NOMO-1 treated with DMSO at 0.1 percent for 48 hours (cell line): Measurements from ENCODE around the gene DNAJC7.
"Not testable (repeated sequence)": the region's sequence is repeated elsewhere in the genome, so short reads cannot be mapped to it uniquely, and the experiment has no call there.

Source experiments
- DNase-seq: peaks from one replicate; lab custom pipeline; 2025; ENCODE audit not compliant: unreplicated experiment; lab: John Stamatoyannopoulos, UW

Gene DNAJC7

DNA sequence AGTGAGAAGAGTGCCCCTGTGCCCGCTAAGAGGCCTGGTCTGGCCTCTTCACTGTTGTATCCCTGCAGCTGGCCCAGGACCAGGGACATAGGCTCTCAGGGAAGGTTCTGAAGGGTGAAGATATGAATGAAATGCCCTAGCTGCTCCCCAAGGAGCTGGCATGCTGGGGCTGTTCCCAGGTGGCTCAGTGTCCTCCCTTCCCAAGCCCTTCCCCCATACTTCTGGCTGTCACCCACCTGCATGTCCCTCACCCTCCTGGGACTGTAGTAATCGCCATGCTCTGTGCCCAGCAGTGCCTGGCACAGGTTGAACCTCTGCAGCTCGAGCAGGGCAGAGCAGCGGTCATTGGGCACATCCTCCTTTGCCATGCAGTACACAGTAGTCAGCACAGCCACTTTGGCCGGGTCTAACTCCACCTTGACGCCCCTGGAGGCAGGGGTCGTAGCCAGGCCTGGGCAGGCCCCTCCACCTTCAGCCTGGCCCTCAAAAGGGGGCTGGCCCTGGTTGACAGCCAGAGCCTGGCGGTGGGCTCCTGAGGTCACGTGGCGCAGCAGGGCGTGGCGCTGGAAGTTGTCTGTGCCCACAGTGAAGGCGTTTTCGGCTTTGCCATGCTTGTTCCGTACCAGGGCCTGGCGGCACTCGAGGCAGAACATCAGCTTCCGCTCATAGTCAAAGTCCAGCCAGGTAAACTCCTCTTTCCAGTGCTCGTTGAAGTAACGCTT is 25.5 kb upstream of the DNAJC7 start:
- no peak for DNase-seq

- DNase-seq: no peak
These were observed 24.4 kb upstream of the DNAJC7 start for GRCh38 chr17:42041619-42042018.

DNA sequence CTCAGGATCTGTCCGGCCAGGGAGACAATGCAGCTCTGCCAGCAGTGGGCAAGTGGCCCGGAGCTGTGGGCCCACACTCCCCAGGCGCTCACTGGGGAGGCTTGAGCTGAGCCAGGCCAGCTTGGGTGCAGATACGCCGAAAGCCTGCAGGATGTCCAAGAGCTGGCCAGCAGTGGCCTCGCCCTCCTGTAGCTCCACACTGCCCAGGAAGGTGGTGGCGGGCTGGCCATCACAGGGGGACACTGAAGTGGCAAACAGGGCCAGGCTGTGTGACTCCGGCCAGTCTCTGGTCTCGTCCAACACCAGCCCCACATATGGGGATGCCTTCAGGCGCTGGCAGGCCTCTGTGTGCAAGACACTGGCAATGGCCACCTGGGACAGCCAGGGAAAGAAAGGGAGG is 23.6 kb upstream of the DNAJC7 start:
- no peak for DNase-seq

GRCh38 chr17:42039794-42040763 is 22.8 kb upstream of the DNAJC7 start:
- no peak for DNase-seq

DNA sequence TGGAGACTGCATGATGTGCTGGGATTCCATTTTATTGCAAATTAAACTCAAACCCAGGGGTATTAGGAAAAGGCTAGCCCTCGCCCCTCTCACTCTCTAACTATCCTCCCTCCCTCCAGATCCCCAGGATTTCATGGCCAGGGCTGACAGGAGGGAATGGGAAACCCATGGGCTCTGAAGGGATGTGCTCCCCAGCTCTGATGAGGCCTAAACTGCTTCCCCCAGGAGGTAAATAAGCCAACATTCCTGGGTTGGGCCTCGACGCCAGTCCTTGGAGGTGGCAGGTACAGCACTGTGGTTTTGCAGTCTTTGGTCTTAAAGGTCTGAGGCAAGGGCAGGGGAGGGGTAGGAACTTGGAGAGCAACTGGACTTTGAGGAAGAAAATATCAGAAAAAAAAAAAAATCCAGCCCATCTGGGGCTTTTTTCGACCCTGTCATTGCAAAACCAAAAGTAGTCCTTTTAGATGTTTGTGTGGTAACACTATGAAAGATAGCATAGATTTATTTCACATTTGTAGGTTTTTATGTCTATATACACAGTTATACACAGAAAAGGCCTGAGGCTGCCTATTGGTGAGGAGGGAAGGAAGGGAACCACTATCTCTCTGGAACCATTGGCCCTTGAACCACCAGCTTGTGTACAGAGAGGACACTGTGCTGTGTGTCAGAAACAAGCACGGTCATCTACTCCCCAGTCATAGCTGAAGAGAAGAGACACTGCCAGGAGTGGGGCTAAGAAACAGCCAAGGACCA is 21.2 kb upstream of the DNAJC7 start:
- DNase-seq: no peak

DNA sequence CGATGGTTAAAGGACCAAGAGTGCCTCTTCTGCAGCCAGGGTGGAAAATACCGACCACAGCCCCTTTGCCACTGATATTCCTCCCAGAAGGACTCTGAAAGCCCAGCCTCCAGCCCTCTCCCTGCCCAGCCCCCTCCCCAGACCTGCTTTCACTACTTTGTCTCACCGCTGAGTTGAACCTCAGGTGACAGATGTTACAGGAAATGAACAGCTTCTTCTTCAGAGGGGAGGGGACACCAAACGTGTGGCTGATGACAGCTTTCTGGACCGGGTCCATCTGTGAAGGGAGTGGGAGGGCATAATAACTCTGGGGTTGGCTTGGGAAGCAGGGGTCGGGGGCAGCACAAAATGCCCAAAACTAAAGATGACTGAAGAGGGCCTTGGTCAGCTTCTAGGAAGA is 16.8 kb upstream of the DNAJC7 start:
- DNase-seq: no peak

- no peak for DNase-seq
These were observed 14.3 kb upstream of the DNAJC7 start for GRCh38 chr17:42031584-42031983.

DNA sequence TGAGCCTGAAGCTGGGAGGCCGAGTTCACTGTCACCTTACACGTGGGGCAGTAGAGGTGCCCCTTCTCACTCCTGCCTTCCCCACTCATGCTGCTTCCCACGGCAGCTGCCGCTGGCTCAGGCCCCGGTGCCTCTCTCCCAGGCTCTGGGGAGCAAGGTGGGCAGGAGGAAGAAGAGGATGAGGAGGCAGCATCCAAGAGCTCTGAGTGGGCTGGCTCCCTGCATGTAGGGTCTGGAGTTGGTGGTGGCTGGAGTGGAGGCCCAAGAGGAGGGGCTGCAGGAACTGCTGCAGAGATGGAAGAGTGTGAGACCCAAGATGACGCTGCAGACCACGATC is 11.5 kb upstream of the DNAJC7 start:
- no peak for DNase-seq

GRCh38 chr17:42027961-42028790 is 10.9 kb upstream of the DNAJC7 start:
- DNase-seq: no peak

DNA sequence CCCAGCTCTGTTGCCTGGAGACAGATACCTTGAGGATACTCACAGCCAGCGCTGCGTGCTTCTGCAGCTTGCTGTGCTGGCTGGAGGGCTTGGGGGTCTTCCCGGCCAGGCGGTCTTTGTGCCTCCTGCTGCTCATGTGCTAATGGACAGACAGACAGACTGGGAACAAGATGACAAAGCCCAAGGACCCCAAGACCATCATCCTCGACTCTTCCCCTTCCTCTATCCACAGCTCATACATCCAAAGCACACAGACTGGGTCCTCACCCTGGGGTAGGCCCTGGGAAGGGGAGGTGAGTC is 10.3 kb upstream of the DNAJC7 start:
- DNase-seq: no peak

DNA sequence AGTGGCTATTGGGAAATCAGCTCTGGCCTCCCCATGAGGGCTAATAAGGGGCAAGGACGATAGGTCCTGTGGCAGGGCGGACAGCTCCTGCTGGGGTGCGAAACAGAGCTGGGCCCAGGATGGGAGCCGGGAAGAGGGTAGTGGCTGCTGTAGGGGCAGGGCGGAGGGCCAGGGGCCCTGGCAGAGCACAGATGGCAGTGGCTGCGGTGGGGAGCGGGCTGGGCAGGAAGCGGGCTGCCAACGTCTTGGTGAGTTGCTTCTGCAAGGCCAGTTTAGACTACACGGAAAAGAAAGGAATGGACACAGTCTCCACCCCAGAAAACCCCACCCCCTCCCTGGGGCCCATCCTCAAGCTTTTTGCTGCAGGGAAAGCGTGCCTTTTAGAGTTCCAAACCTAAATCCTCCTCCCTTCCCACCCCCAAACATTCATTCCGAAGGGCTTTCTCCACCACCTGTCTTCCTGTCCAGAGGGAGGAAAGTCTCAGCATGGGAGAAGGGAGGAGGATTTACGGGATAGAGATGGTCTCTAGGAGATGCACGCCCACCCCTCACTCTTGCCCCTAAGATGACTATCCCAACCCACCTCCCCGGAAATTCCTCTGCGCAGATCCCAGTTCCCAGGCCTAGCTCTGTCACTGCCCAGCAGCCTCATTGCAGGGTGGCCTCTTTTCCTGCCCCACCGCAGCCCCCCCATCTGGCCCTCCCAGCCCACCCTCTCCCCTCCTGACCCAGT is 9.8 kb upstream of the DNAJC7 start:
- DNase-seq: no peak

GRCh38 chr17:42025936-42026335 is 8.7 kb upstream of the DNAJC7 start:
- no peak for DNase-seq

- DNase-seq: no peak
These were observed 7.9 kb upstream of the DNAJC7 start for GRCh38 chr17:42025191-42025579.

GRCh38 chr17:42023524-42024349 is 6.5 kb upstream of the DNAJC7 start:
- peak; percentile 93 for DNase-seq

DNA sequence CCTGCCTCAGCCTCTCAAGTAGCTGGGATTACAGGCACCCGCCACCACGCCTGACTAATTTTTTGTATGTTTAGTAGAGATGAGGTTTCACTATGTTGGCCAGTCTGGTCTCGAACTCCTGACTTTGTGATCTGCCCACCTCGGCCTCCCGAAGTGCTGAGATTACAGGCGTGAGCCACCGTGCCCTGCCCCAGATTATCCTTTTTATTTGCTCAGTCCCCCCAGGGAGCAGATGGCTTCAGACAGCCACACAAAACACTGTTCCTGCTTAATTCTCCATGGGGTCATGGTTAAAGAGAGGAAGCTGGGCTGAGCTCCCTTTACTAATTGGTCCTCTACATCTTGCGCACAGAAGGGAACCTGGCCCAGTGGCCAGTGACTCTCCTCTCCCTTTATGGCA is 3.6 kb upstream of the DNAJC7 start:
- not testable (repeated sequence) for DNase-seq

- DNase-seq: peak; percentile 90
These were observed 2.5 kb upstream of the DNAJC7 start, which contains the start of gene NKIRAS2 for GRCh38 chr17:42019509-42020404. Gene NKIRAS2 (plus strand): TSS chr17:42020090. CDS start chr17:42021578, 1,488 bp downstream.

- no peak for DNase-seq
These were observed 1.7 kb upstream of the DNAJC7 start for GRCh38 chr17:42018988-42019387.

DNA sequence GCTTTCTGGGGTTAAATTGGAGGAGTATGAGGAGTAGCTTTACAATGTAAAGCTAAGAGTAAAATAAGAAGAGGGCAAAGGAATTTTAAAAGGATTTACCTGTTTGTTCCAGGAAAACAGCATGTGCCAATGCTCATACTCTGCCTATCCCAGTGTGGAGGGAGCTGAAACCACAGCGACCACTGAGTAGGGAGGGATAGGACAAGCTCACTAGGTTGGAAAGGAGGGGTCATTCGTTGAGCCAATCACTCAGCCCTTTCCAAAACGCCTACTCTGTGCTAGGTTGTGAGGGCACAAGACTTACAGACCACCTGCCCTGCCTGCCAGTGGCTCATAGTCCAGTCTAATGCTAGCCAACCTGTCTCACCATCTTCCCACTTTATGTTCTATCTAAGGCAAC is 1.1 kb upstream of the DNAJC7 start:
- DNase-seq: no peak
